Measurements from ENCODE around the gene VAV1. TPM values are rescaled to one million over a fixed set of nuclear protein-coding genes. Genes with fewer than 3 reads are reported as not detected.

Gene VAV1
- total and polyA plus RNA-seq, 10 of the 15 experiments (the other 5 are each of a cell fraction or from before 2014, with no cell fraction given): 1.6 to 76.8 (median 40.7) TPM

- no peak for DNase-seq (ENCODE audit: low read depth, low spot score)
- intact Hi-C loops (cut with micrococcal nuclease; ENCODE audit: unreplicated experiment): no loop called here
Measured at GRCh38 chr19:6787393-6787792, 14.9 kb downstream of the VAV1 start.

DNA sequence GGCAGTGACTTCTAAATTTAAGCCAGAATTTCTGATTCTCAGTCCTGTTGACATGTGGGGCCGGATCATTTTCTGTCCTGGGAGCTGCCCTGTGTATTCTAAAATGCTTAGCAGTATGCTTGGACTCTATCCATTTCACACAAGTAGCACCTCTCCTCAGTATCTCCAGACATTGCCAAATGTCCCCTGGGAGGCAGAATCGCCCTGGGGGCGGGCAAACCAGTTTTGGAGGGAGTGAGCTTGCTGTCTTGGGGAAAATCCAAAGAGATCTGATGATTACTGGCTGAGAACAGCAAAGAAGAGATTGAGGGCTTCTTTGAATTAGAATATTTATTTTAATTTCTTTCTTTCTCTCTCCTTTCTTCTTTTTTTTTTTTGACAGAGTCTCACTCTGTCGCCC lies 16.4 kb downstream of the VAV1 start:
- in situ Hi-C loops (cut with MboI) (no loop called here), intact Hi-C loops (cut with micrococcal nuclease; ENCODE audit: unreplicated experiment) (no loop called here)
- Histone ChIP-seq H3K4me2 (ENCODE audit: control insufficient read depth, insufficient read depth) (no peak overlapping the region), H3K36me3 (ENCODE audit: control insufficient read depth in 2 of 2, insufficient read depth in 2 of 2, low read length in 1 of 2) (peaks cover 1 to 11% of the 10 kb centered on the region in 2 experiments; a peak in 3 of 4 replicates), H3K79me2 (ENCODE audit: control insufficient read depth, insufficient read depth, low read length) (peaks cover 36% of the 10 kb centered on the region), H3K27ac (ENCODE audit: control insufficient read depth, insufficient read depth) (no peak overlapping the region), H3K9me3 (replicated peaks; ENCODE audit: control insufficient read depth, insufficient read depth, low read length) (no peaks in the 10 kb centered on the region), H2AFZ (ENCODE audit: control insufficient read depth, low read depth, low read length) (no peak overlapping the region), H3K4me3 (no peak overlapping the region), H3K9ac (ENCODE audit: control insufficient read depth, insufficient read depth, low read length) (no peak overlapping the region), H4K20me1 (ENCODE audit: control insufficient read depth, insufficient read depth) (no peaks in the 10 kb centered on the region; the same call in 1 of the 2 replicates), H3K4me1 (ENCODE audit: control insufficient read depth, insufficient read depth, low read length) (no peaks in the 10 kb centered on the region), H3K27me3 (replicated peaks in 1 of 2; ENCODE audit: control insufficient read depth in 2 of 2, insufficient read depth in 2 of 2, low read length in 1 of 2) (no peaks in the 10 kb centered on the region)
- BruUV-seq (replicated peaks): no TSS peak
- RAD21 ChIA-PET (ENCODE audit: unreplicated experiment): no interaction called here
- CTCF ChIA-PET: no interaction called here
- DNase-seq (ENCODE audit: low read depth, low spot score): no peak
- no peak for ATAC-seq
- TF ChIP-seq RAD51 (IDR thresholded peaks at IDR 0.05) (0 out of 2 replicates have a peak, but pooled peaks have one; percentile 3), EED (IDR thresholded peaks at IDR 0.05; ENCODE audit: low read depth) (no peak), ZNF592 (IDR thresholded peaks at IDR 0.05) (no peak), POLR2AphosphoS2 (IDR thresholded peaks at IDR 0.05; ENCODE audit: low read depth, low read length) (no peak), IRF4 (IDR thresholded peaks at IDR 0.05; ENCODE audit: low read depth, low read length) (no peak), TBL1XR1 (IDR thresholded peaks at IDR 0.05; ENCODE audit: low read depth, low read length) (no peak), KAT2A (conservative IDR thresholded peaks at IDR 0.05; ENCODE audit: control insufficient read depth, low read depth, low read length) (no peak)
- no peak for FAIRE-seq
- SMC1A ChIA-PET (ENCODE audit: uncharacterized antibody, unreplicated experiment): no interaction called here
- POLR2A ChIA-PET: interaction anchor here (0.6 kb wide), 1 partner anchor 298 kb away, joined by 3 read pairs; no protein-coding TSS in a partner anchor
- WGBS (ENCODE audit: insufficient coverage, insufficient replicate concordance, low lambda C conversion rate, missing lambda C conversion rate): 98% methylated on average over 3 of the region's 4 CpGs

More at GRCh38 chr19:6787393-6787792, 14.9 kb downstream of the VAV1 start:
- ChIA-PET CTCF (no interaction called here), POLR2A (no interaction called here), RAD21 (ENCODE audit: unreplicated experiment) (no interaction called here), SMC1A (ENCODE audit: uncharacterized antibody, unreplicated experiment) (interaction anchor here (0.7 kb wide), 1 partner anchor 543 kb away, joined by 4 read pairs; no protein-coding TSS in a partner anchor)
- H3K9me3 ChIP-seq (replicated peaks; ENCODE audit: control insufficient read depth, insufficient read depth, low read length): no peaks in the 10 kb centered on the region
- no peak for ATAC-seq
- peaks cover 2% of the 10 kb centered on the region for H3K4me1 ChIP-seq (ENCODE audit: control insufficient read depth, insufficient read depth, low read length)
- H3K4me2 ChIP-seq (ENCODE audit: control insufficient read depth, insufficient read depth): no peak overlapping the region
- no peak for FAIRE-seq
- H4K20me1 ChIP-seq (ENCODE audit: control insufficient read depth, insufficient read depth): no peaks in the 10 kb centered on the region; the same call in 1 of the 2 replicates
- 100% methylated on average over 4 of the region's 4 CpGs for WGBS (ENCODE audit: insufficient coverage, insufficient replicate concordance, low lambda C conversion rate, missing lambda C conversion rate)
- no peak overlapping the region for H3K27ac ChIP-seq (ENCODE audit: control insufficient read depth, insufficient read depth)
- TF ChIP-seq CHD4 (IDR thresholded peaks at IDR 0.05): no peak
- in situ Hi-C loops (cut with MboI): no loop called here
- peaks cover 40% of the 10 kb centered on the region for H3K79me2 ChIP-seq (ENCODE audit: control insufficient read depth, insufficient read depth, low read length)
- no peak overlapping the region for H3K4me3 ChIP-seq
- no TSS peak for BruUV-seq (replicated peaks)
- H3K9ac ChIP-seq (ENCODE audit: control insufficient read depth, insufficient read depth, low read length): no peak overlapping the region
- no peaks in the 10 kb centered on the region for H3K27me3 ChIP-seq (replicated peaks in 1 of 2; ENCODE audit: control insufficient read depth in 2 of 2, insufficient read depth in 2 of 2, low read length in 1 of 2)
- H3K36me3 ChIP-seq (ENCODE audit: control insufficient read depth in 2 of 2, insufficient read depth in 2 of 2, low read length in 1 of 2): peaks cover 3 to 12% of the 10 kb centered on the region in 2 experiments; a peak in 3 of 4 replicates
- no peak overlapping the region for H2AFZ ChIP-seq (ENCODE audit: control insufficient read depth, low read depth, low read length)

All from GM12878 (cell line).